HG03103 (cell line): Measurements from ENCODE around the gene MYO18A.

Experiments used
- ATAC-seq: cut with Tn5 transposase; IDR thresholded peaks from one replicate; pipeline ENCODE4 v1.9.1; 2021; ENCODE audit warnings: low read depth; ENCODE audit not compliant: unreplicated experiment

The MYO18A gene

GRCh38 chr17:29168079-29168758 lies 12.0 kb downstream of the MYO18A start:
- no peak for ATAC-seq

GRCh38 chr17:29167393-29168078 lies 12.7 kb downstream of the MYO18A start:
- no peak for ATAC-seq

- ATAC-seq: no peak
Measured at GRCh38 chr17:29166507-29166887, 13.7 kb downstream of the MYO18A start.

GRCh38 chr17:29165800-29166506 lies 14.2 kb downstream of the MYO18A start:
- ATAC-seq: no peak

GRCh38 chr17:29165261-29165660 lies 14.9 kb downstream of the MYO18A start:
- ATAC-seq: no peak

- ATAC-seq: no peak
Measured at GRCh38 chr17:29163563-29163962, 16.6 kb downstream of the MYO18A start.

- no peak for ATAC-seq
Measured at GRCh38 chr17:29162909-29163341, 17.3 kb downstream of the MYO18A start.

GRCh38 chr17:29162082-29162908 lies 17.9 kb downstream of the MYO18A start:
- no peak for ATAC-seq

GRCh38 chr17:29160253-29160652 lies 19.9 kb downstream of the MYO18A start:
- ATAC-seq: no peak

- ATAC-seq: no peak
Measured at GRCh38 chr17:29159306-29159860, 20.8 kb downstream of the MYO18A start.

- ATAC-seq: no peak
Measured at GRCh38 chr17:29158488-29159275, 21.5 kb downstream of the MYO18A start.

- no peak for ATAC-seq
Measured at GRCh38 chr17:29158096-29158487, 22.1 kb downstream of the MYO18A start.

- ATAC-seq: no peak
Measured at GRCh38 chr17:29157310-29157709, 22.9 kb downstream of the MYO18A start.

- no peak for ATAC-seq
Measured at GRCh38 chr17:29156781-29157180, 23.4 kb downstream of the MYO18A start.

GRCh38 chr17:29155966-29156338 lies 24.2 kb downstream of the MYO18A start:
- no peak for ATAC-seq

- ATAC-seq: no peak
Measured at GRCh38 chr17:29155227-29155965, 24.8 kb downstream of the MYO18A start.

GRCh38 chr17:29154516-29155226 lies 25.5 kb downstream of the MYO18A start:
- no peak for ATAC-seq

GRCh38 chr17:29151567-29151966 lies 28.6 kb downstream of the MYO18A start:
- ATAC-seq: no peak
